Hematopoietic multipotent progenitor cell treated with erythropoietin and hydrocortisone succinate and interleukin-3 and kit ligand, for 15 days (in vitro differentiated cells): ENCODE data around the gene SHISAL2B.
"Not testable (repeated sequence)": the region's sequence is repeated elsewhere in the genome, so short reads cannot be mapped to it uniquely, and the experiment has no call there.

ENCODE experiments used
- DNase-seq: peaks from one replicate; pipeline ENCODE4 v3.0.0-alpha.2; 2015; ENCODE audit warnings: low spot score

SHISAL2B gene

DNA sequence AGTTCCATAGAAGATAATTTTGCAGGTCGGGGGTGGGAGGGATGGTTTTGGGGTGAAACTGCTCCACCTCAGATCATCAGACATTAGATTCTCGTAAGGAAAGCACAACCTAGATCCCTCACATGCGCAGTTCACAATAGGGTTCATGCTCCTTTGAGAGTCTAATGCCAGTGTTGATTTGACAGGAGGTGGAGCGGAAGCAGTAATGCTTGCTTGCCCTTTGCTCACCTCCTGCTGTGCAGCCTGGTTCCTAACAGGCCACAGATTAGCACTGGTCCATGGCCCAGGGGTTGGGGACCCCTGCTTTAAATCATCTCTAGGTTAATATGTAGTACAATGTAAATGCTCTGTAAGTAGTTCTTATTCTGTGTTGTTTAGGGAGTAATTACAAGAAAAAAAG is 10.5 kb downstream of the SHISAL2B start:
- DNase-seq = no peak

DNA sequence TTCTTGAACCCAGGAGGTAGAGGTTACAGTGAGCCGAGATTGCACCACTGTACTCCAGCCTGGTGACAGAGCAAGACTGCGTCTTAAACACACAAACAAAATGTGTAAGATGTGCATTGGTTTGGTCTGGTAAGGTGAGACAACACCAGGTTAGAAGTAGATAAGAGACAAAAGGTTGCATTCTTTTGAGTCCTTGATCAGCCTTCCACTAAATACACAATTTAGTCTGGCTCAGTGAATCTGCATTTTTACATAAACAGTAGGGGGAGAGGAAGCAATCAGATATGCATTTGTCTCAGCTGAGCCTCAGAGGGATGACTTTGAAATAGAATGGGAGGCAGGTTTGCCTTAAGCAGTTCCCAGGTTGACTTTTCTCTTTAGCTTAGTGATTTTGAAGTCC is 15.8 kb downstream of the SHISAL2B start:
- not testable (repeated sequence) for DNase-seq

DNA sequence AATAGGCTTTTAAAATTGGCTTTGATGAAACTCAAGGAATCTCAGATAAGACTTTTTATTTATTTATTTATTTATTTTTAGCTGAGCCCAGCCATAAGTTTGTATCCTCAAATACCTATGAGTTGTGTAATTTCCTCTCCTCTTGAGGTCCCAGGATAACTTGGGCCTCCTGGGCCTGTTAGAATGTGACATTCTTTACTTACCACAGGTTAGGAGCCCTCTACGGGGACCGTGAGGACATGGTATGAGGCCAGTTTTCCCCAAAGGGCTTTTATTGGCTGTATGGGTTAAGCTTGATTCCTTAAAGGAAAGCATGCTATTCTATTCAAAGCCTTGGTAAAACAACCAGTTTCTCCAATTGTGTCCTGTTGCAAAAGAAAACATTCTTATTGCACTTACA is 16.9 kb downstream of the SHISAL2B start:
- no peak for DNase-seq

DNA sequence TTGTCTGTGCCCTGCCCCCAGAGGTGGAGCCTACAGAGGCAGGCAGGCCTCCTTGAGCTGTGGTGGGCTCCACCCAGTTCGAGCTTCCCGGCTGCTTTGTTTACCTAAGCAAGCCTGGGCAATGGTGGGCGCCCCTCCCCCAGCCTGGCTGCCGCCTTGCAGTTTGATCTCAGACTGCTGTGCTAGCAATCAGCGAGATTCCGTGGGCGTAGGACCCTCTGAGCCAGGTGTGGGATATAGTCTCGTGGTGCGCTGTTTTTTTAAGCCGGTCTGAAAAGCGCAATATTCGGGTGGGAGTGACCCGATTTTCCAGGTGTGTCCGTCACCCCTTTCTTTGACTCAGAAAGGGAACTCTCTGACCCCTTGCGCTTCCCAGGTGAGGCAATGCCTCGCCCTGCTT is 24.2 kb downstream of the SHISAL2B start:
- DNase-seq = not testable (repeated sequence)

DNA sequence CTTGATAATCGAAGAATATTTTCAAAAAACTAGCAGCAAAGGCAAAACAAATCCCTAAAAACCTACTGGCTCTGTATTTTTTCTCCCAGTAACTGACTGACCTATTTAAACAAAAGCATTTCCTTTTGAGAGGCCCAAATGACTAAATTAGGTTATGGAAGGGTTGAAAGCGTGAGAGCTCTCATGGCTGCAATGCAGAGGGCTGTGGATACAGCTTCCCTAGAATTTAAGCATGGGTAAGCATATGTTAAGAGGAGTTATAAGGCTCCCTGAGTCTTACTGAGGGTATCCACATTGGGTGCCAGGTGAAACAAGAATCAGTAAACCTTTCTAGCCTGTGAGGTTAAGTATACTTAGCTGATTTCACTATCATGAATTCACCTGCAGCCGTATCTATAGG is 32.3 kb downstream of the SHISAL2B start:
- no peak for DNase-seq

DNA sequence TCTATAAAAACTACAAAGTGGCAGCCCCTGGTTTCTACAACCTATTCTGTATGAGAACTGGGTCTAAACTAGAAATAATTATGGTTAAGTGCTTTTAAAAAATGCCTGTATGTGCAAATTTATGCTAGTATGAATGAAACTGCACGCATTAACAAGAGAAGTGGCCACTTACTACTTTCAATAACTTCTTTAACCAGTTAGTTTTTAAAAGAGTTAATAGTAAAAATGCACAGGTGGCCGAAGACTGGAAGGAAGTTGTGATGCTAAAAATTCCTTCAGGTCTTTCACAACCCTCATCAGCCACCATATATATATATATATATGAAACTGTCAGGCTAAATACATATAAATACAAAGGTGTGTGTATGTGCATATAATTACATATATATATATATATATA is 36.8 kb downstream of the SHISAL2B start:
- DNase-seq = no peak

DNA sequence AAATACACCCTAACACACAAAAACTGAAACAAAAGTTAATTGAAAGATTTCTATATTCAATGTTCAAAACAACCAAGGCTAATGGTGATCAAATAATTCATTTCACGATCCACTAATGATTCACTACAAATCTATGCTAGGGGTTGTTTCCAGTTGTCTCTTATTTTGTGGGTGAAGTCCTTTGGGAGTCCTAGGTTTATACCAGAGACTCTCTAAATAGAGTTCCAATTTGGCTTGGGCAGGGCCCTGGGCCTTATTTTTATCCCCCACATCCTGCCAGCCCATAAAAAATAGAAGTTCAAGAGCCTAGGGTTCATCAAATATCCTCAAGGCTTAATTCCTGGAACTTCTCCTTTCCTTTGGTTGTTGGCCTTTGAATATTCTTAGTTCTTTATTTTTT is 52.1 kb downstream of the SHISAL2B start:
- DNase-seq = no peak

DNA sequence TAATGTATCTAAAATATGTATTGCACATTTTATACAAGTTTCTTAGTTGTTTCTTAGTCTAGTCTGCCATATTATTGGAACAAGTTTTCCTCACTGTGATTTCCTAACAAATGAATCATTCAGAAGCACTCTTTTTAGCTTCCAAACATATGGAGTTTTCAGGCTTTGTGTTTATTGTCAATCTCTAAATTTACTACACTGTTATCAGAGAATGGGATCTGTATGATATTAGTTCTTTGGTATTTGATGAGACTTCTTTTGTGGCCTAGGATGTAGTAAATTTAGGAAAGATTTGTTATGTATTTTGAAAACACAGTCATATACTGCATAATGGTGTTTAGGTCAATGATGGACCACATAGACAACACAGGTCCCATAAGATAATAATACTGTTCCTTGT is 52.5 kb downstream of the SHISAL2B start:
- DNase-seq = no peak

DNA sequence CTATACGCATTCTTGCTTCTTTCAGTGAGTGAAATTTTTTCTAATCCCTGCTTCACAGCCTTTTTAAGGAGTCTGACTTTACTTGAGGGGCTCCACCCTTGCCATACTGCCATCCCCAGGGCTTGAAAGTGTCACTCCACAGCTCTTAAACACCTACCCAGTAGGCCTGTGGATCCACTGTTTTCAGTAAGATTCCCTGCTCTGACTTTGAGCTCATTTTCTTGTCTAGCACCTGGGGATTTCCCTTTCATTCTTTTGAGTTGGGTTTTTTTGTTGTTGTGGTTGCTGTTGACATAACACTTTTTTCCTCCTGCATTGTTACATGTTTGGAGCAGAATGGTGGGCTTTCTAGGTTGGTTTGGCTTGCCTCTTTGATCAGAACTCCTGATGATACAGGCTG is 54.6 kb downstream of the SHISAL2B start:
- no peak for DNase-seq

DNA sequence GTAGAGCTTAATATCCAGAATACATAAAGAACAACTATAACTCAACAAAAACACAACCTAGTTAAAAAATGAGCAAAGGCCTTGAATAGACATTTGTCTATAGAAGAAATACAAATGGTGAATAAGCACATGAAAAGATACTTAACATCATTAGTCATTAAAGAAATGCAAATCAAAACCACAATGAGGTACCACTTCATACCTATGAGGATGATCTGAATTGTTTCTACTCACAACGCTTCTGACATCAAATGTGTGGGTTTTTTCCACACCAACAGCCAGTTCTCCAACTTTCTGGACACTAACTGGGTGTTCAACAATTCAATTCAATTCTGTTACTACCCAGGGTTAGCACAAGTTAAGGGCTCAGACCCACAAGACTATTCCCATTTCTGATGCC is 56.1 kb downstream of the SHISAL2B start:
- no peak for DNase-seq

DNA sequence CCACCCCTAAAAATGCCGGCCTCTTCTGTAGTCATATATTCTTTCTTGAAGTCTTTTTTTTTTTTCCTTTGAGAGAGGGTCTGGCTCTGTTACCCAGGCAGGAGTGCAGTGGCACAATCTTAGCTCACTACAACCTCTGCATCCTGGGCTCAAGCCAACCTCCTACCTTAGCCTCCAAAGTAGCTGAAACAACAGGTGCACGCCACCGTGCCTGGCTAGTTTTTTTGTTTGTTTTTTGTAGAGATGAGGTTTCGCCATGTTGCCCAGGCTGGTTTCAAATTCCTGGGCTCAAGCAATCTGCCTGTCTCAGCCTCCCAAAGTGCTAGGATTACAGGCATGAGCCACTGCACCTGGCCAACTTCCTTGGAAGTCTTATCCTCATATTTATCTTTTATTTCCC is 59.1 kb downstream of the SHISAL2B start:
- no peak for DNase-seq

DNA sequence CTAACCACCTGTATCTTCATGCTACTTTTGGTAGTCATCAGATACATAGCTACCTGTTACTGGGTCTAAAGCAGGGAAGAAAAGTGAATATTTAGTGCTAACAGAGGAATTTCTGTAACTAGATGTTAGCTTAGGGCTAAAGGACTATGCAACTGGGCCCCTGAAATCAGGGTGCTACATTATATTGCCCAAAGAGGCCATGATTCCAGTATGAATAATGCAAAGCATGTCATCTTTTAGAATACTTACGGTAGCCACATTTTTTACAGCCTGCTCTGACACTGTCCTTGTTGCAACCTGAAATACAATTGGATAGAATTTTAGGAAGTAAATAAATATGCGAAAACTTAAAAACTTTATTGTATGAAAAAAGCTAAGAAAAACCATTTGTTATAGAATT is 63.8 kb downstream of the SHISAL2B start:
- no peak for DNase-seq

DNA sequence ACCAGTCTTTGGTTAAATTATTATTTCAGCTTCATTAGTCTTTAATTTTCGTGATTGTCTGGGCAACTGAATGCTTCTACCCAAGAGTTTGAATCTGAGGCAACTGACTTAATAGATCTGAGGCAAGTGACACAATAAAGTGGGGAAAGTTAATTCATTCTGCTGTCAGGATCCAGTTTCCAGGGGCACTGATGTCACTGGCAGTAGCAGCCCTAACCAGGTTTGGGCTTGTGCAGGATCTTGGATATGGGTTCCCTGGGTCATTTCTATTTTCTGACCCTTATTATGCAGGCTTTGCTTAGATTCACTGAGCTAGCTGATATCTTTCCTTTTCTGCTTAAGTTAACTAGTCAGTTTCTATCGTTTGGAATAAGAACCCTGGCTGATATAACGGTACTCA is 68.6 kb downstream of the SHISAL2B start:
- no peak for DNase-seq

DNA sequence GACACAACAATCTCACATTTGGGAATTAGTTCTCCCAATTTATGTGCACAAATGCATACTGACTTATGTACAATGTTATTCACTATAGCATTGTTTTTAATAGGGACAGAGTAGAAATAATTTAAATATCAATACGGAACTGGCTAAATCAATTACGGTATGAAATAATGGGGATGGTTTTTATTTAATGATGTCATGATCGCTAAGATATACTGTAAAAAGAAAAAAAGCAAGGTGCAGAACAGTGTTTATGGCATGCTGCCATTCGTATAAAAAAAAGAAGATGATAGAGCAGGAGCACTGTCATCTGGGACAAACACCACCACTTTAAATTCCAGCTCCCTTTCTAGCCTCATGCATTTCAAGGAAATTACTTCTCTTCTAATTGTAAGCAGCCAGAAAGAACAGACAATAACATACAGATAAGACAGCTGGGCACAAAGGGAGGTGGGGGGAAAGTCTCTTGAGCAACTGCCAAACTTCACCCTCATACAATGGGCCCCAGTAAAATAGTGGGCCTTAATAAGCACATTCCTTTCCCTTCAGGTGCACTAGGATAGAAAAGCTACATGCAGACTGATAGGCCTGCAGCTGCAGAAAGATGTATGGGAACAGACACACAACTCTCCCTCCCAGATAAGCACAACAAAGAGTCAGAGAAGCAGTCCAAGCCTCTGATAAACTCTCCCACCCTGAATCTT is 69.8 kb downstream of the SHISAL2B start:
- DNase-seq = no peak

DNA sequence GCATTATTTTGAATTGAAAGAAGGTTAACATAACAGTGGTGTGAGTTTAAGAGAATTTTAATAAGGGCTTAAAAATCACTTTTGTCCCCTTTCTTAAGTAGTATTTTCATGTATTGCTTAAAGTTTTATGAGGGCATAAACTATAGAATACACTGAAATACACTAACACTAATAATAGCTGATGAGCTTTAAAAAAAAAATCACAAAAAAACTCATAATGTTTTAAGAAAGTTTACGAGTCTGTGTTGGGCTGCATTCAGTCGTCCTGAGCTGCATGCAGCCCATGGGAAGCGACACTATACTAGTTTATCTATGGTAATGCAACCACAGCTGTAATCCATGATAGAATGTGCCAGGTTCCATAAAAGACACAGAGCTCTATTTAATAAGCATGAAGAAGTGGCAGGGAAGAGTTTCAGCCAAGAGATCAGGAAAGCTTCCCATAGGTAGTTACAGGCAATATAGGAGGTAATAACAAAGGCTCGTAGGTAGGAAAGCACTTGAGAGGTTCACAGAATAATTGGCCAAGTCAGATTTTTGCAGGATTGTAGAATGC is 73.7 kb downstream of the SHISAL2B start:
- DNase-seq = no peak

DNA sequence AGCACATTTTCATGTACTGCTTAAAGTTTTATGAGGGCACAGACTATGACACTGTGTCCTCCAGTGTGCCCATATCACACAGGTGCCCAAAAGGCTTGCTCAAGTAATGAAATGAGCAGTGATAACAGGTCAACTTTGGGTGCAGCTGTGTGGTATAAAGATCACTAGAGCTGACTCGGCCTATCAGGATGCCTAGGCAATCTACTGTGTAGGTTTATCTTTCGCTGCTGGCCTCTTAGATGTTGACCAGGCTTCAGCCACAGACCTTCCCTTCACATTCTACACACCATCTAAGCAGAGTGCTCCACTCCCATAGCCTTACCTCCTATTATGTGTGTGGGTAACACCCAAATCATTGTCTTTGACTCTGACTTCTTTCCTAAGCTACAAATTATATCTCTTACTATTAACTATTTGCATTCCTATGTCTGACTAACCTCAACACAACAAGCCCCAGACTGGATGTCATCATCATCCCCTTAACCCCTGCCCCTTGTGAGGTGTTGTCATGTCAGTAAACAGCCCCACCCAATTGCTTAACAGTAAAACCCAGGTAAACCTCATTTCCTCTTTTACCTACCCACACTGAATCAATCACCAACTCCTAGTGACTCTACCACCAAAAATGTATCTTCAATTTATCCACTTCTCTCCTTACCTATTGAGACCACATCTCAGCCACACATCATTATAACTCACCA is 75.7 kb downstream of the SHISAL2B start:
- no peak for DNase-seq

DNA sequence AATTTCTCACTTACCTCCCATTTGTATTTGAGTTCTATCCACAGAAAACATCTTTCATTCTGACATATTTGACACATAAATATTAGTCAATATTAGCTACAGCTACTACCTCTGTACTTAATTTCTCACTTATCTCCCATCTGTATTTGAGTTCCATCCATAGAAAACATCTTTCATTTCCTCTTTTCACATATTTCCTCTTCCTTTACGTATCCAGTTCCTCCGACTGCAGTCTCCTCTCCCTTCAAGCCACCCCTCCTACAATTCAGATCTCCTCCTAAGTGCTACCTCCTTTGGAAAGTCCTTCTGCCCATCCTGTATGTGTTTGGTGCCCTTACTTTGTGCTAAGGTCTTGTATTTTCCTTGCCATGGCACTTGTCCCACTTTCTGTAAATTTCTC is 76.6 kb downstream of the SHISAL2B start:
- DNase-seq = no peak
